ENCODE measurements around the gene ATP6V1B1.

DNA sequence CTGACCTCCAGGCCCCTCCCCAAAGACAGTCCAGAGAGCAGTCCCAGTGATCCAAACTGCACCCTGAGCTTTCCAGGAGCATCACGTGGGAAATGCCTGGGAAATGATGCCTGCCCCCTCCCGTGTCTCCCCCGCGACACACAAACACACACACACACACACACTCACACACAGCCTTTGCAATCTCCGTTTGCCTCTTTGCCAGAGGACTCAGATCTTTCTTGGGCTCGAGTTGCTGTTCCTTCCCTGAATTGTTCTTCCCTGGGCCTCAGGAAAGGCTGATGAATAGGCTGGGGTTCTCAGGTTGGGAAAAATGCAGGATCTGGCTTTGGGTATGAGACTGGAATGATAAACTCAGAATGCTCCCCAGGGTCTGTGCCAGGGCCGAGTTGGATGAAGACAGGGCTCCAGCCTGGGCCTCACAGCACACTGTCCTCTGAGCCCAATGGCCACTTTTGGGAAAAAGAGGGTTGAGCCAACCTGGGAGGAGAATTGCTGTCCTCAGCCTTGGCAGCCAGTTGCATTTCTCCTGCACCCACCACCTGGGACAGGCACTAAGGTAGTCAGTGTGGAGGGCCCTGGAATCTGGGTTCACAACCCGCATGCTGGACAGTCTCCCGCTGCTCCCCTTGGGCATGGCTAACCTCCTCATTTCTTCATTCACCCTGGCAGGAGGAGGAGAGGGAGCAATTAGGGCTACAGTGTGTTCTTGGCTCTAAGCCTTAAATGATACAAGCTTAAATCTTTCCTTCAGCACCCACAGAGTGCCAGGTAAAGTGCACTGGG is 43.9 kb upstream of the ATP6V1B1 start:
- TF ChIP-seq CTCF (IDR thresholded peaks at IDR 0.05): no peak
- TF ChIP-seq POLR2A (IDR thresholded peaks at IDR 0.05): no peak
- TF ChIP-seq EP300 (IDR thresholded peaks at IDR 0.05): no peak

All from tibial nerve (tissue), 4 donors.